Endothelial cell of umbilical vein (primary cell): ENCODE results near the gene SEMA4D. TPM values are rescaled to one million over a fixed set of nuclear protein-coding genes. Genes with fewer than 3 reads are reported as not detected.

ENCODE experiments used
- BruUV-seq: library from RNA; stranded (reverse); fragments of 400-500 nt; replicated peaks from 2 replicates; lab custom pipeline; 2021; lab: Mats Ljungman, UMichigan
- CTCF ChIA-PET: fragments of 300-600, 350-600 bp; sonication (Branson Sonifier 250); formaldehyde crosslinking; loops from one replicate; lab custom pipeline; 2021; ENCODE audit warnings: antibody characterized with exemption, inconsistent platforms; lab: Charles Lee
- POLR2A ChIA-PET: fragments of 300-600, 350-600 bp; sonication (Branson Sonifier 250); formaldehyde crosslinking; loops from one replicate; lab custom pipeline; 2021; ENCODE audit warnings: antibody characterized with exemption, inconsistent platforms; lab: Charles Lee
- DNase-seq: peaks from one replicate; pipeline ENCODE4 v3.0.0-alpha.2; 2011; ENCODE audit warnings: low read depth, low spot score
- FAIRE-seq: peaks from 2 replicates; lab custom pipeline; 2011; peaks lifted over from hg19 to GRCh38; lab: Jason Lieb, UNC
- H2AFZ ChIP-seq: 2 replicates; pipeline ENCODE4 v1.6.0; 2012; ENCODE audit warnings: low read depth, low read length, control low read depth, inconsistent platforms
- H3K27ac ChIP-seq: 2 replicates; pipeline ENCODE4 v1.5.1; 2011; ENCODE audit warnings: low read depth, mild to moderate bottlenecking, control low read depth, low read length, moderate library complexity; ENCODE audit not compliant: insufficient read depth
- H3K27me3 ChIP-seq, 2 experiments: 2 replicates each; pipeline versions ENCODE4 v1.6.0 to v1.6.1; 2011; ENCODE audit warnings: low read length in 2 of 2, mixed read lengths in 1 of 2; ENCODE audit not compliant: control insufficient read depth in 2 of 2, insufficient read depth in 2 of 2
- H3K36me3 ChIP-seq, 2 experiments: 2 replicates in 1 of 2; 3 replicates in 1 of 2; pipeline ENCODE4 v1.5.1; 2011; ENCODE audit warnings: low read length in 2 of 2, mild to moderate bottlenecking in 1 of 2, moderate library complexity in 1 of 2; ENCODE audit not compliant: control insufficient read depth in 2 of 2, insufficient read depth in 2 of 2; ENCODE audit errors: extremely low read depth in 1 of 2
- H3K4me1 ChIP-seq: 3 replicates; pipeline ENCODE4 v1.5.1; 2011; ENCODE audit warnings: mild to moderate bottlenecking, low read length; ENCODE audit not compliant: control insufficient read depth, insufficient read depth; ENCODE audit errors: extremely low read depth
- H3K4me2 ChIP-seq: 2 replicates; pipeline ENCODE4 v1.6.1; 2011; ENCODE audit warnings: low read length, control low read depth, mixed read lengths; ENCODE audit not compliant: insufficient read depth
- H3K4me3 ChIP-seq, 3 experiments: fragments of 200-600 bp in 1 of 3; sonication (generic), shearing (Covaris generic) in 1 of 3; replicated peaks in 1 of 3; 2 replicates each; pipeline ENCODE4 v1.5.1; 2011 to 2016; ENCODE audit warnings: control low read depth in 3 of 3, low read length in 3 of 3, mild to moderate bottlenecking in 2 of 3, inconsistent platforms in 1 of 3, low read depth in 1 of 3, moderate library complexity in 1 of 3; ENCODE audit not compliant: insufficient read depth in 1 of 3
- H3K79me2 ChIP-seq: 2 replicates; pipeline ENCODE4 v1.6.0; 2012; ENCODE audit warnings: low read length, inconsistent platforms; ENCODE audit not compliant: control insufficient read depth, insufficient read depth
- H3K9ac ChIP-seq: replicated peaks from 2 replicates; pipeline ENCODE3; 2011; ENCODE audit warnings: low read length, control low read depth; ENCODE audit not compliant: insufficient read depth; ENCODE audit errors: extremely low read depth
- H3K9me1 ChIP-seq: replicated peaks from 3 replicates; pipeline ENCODE4 v1.6.0; 2011; ENCODE audit warnings: mild to moderate bottlenecking, low read length; ENCODE audit not compliant: control insufficient read depth, insufficient read depth; ENCODE audit errors: extremely low read depth
- H3K9me3 ChIP-seq: replicated peaks from 2 replicates; pipeline ENCODE4 v1.5.1; 2012; ENCODE audit warnings: low read length, inconsistent platforms; ENCODE audit not compliant: control insufficient read depth, insufficient read depth
- H4K20me1 ChIP-seq: replicated peaks from 2 replicates; pipeline ENCODE3; 2011; ENCODE audit warnings: mild to moderate bottlenecking, low read length; ENCODE audit not compliant: control insufficient read depth, insufficient read depth; ENCODE audit errors: extremely low read depth
- CTCF ChIP-seq, 2 donors: IDR thresholded peaks; 1 replicate in 1 of 2; 2 replicates in 1 of 2; pipeline ENCODE4 v1.5.1; 2011; ENCODE audit warnings: low read length in 2 of 2, mild to moderate bottlenecking in 2 of 2, moderate library complexity in 2 of 2, control low read depth in 1 of 2, inconsistent platforms in 1 of 2, low read depth in 1 of 2; ENCODE audit not compliant: insufficient read depth in 1 of 2; ENCODE audit errors: extremely low read depth in 1 of 2
- EZH2 ChIP-seq: IDR thresholded peaks from 2 replicates; pipeline ENCODE4 v1.6.1; 2012; ENCODE audit warnings: borderline replicate concordance, low read depth, mild to moderate bottlenecking, moderate library complexity, low read length, inconsistent platforms; ENCODE audit not compliant: severe bottlenecking
- FOS ChIP-seq: IDR thresholded peaks from 2 replicates; pipeline ENCODE4 v1.6.1; 2011; ENCODE audit warnings: mild to moderate bottlenecking, low read length, moderate library complexity, borderline replicate concordance; ENCODE audit not compliant: insufficient read depth
- GATA2 ChIP-seq: IDR thresholded peaks from 2 replicates; pipeline ENCODE4 v1.7.0; 2011; ENCODE audit warnings: low read depth, mild to moderate bottlenecking, moderate library complexity, mixed read lengths, low read length; ENCODE audit not compliant: insufficient read length, insufficient read depth
- JUN ChIP-seq: IDR thresholded peaks from 2 replicates; pipeline ENCODE4 v1.6.1; 2011; ENCODE audit warnings: borderline replicate concordance, low read depth; ENCODE audit not compliant: insufficient read length, insufficient read depth
- MAX ChIP-seq: IDR thresholded peaks from 2 replicates; pipeline ENCODE4 v1.6.1; 2011; ENCODE audit not compliant: insufficient read depth, insufficient read length
- MYC ChIP-seq: IDR thresholded peaks from one replicate; pipeline ENCODE4 v1.6.1; 2011; ENCODE audit warnings: mild to moderate bottlenecking, low read depth, low read length
- POLR2A ChIP-seq: IDR thresholded peaks from 2 replicates; pipeline ENCODE4 v1.6.1; 2012; ENCODE audit warnings: low read depth, mild to moderate bottlenecking, control low read depth, low read length
- POLR2AphosphoS5 ChIP-seq: IDR thresholded peaks from 2 replicates; pipeline ENCODE4 v1.6.1; 2012; ENCODE audit warnings: low read depth, mild to moderate bottlenecking, control low read depth, low read length, moderate library complexity; ENCODE audit not compliant: insufficient read depth
- dilution Hi-C: fragments of 300-500 bp; cut with MboI; formaldehyde crosslinking; loops from one replicate; pipeline ENCODE4 v1.15.0; 2019; ENCODE audit warnings: low sequenced_read_pairs; ENCODE audit not compliant: extremely low pct_ligation_motif_present
- intact Hi-C: fragments of 100-400 bp; cut with micrococcal nuclease; formaldehyde crosslinking; loops from one replicate; pipeline ENCODE4 v1.10.0; 2022
- polyA plus RNA-seq, 4 experiments: library from polyadenylated mRNA; depleted of rRNA in 3 of 4; stranded (reverse) in 3 of 4; unstranded in 1 of 4; fragments of >200 nt; gene quantifications; 2 replicates each; pipeline versions ENCODE4 v1.2.1 to v1.2.3, GENCODE V29; 2011 to 2012; ENCODE audit warnings: missing spikeins in 1 of 4
- total RNA-seq: library from RNA; stranded (reverse); gene quantifications from 2 replicates; pipeline ENCODE4 v1.2.3, GENCODE V29; 2021

SEMA4D gene
- total and polyA plus RNA-seq, 2 donors (not counting 3 experiments of a cell fraction or from before 2014, with no cell fraction given), result 3.9 to 15.7 TPM

- FAIRE-seq (no peak), DNase-seq (no peak)
- Histone ChIP-seq H2AFZ (no peak overlapping the region), H3K79me2 (no peaks in the 10 kb centered on the region), H3K4me3 (no peak overlapping the region), H3K9ac (no peak overlapping the region), H3K9me3 (no peaks in the 10 kb centered on the region), H4K20me1 (no peaks in the 10 kb centered on the region), H3K27ac (no peak overlapping the region), H3K4me1 (peaks cover 2% of the 10 kb centered on the region), H3K9me1 (no peaks in the 10 kb centered on the region), H3K27me3 (no peaks in the 10 kb centered on the region), H3K4me2 (no peak overlapping the region), H3K36me3 (no peaks in the 10 kb centered on the region)
- TF ChIP-seq EZH2, result no peak
- TF ChIP-seq POLR2AphosphoS5, result no peak
- TF ChIP-seq MYC, result no peak
- TF ChIP-seq FOS, result no peak
- TF ChIP-seq GATA2, result no peak
- TF ChIP-seq POLR2A, result no peak
- no peak for TF ChIP-seq MAX
- no peak for TF ChIP-seq JUN
- no peak for TF ChIP-seq CTCF (IDR thresholded peaks at IDR 0.05; ENCODE audit: extremely low read depth in 1 of 2, insufficient read depth in 1 of 2, low read depth in 1 of 2, low read length in 2 of 2)
- POLR2A ChIA-PET, result no interaction called here
- no TSS peak for BruUV-seq
- dilution Hi-C loops (no loop called here), intact Hi-C loops (loop anchor here (2.0 kb wide), 1 partner anchor 138 kb away; no protein-coding TSS in a partner anchor)
- CTCF ChIA-PET, result interaction anchor here (1.6 kb wide), 1 partner anchor 139 kb away, joined by 17 read pairs; no protein-coding TSS in a partner anchor
These were observed 87.1 kb downstream of the SEMA4D start for GRCh38 chr9:89410641-89411350.
